ENCODE results near the gene CD47.

The CD47 gene

DNA sequence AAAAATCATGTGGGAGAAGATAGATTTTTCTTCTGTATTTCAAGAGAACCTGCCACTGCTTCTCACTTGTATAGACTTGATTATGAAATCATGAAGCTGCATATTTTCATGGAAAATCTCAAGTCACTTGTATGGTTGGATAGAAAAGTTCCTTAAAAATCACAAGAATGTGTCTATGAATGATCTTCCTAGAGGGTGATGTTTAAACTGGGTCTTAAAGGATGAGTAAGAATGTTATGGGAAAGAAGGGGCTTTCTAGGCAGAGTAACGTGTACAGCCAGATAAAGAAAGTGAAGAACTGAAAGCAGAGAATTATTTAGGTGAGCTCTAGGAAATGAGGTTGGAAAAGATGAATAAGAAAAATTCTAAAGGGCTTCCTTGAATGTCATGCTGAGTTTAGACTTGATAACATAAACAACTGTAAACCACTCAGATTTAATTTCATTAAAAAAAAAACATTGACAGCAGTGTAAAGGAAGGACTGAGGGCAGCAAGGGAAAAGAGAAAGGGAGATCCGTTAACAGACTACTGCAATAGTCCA, 5.0 kb downstream of the CD47 start:
- H3K4me3 ChIP-seq (ENCODE audit: low read length), result no peak overlapping the region
- peaks cover 77% of the 10 kb centered on the region for H4K20me1 ChIP-seq (ENCODE audit: insufficient read depth, low read length)
- no peaks in the 10 kb centered on the region for H3K27me3 ChIP-seq (ENCODE audit: low read depth, low read length)
- no peak overlapping the region for H3K4me2 ChIP-seq (ENCODE audit: low read length)
- peaks cover 17% of the 10 kb centered on the region for H3K4me1 ChIP-seq (ENCODE audit: low read length)
- peaks cover 98% of the 10 kb centered on the region for H3K79me2 ChIP-seq (ENCODE audit: low read length)
- H3K27ac ChIP-seq (ENCODE audit: low read length), result no peak overlapping the region
- peaks cover 28% of the 10 kb centered on the region for H3K36me3 ChIP-seq (replicated peaks; ENCODE audit: low read depth, low read length)
- no peak for TF ChIP-seq EZH2phosphoT487 (IDR thresholded peaks at IDR 0.05; ENCODE audit: low read depth)
- TF ChIP-seq, protein P1, sequence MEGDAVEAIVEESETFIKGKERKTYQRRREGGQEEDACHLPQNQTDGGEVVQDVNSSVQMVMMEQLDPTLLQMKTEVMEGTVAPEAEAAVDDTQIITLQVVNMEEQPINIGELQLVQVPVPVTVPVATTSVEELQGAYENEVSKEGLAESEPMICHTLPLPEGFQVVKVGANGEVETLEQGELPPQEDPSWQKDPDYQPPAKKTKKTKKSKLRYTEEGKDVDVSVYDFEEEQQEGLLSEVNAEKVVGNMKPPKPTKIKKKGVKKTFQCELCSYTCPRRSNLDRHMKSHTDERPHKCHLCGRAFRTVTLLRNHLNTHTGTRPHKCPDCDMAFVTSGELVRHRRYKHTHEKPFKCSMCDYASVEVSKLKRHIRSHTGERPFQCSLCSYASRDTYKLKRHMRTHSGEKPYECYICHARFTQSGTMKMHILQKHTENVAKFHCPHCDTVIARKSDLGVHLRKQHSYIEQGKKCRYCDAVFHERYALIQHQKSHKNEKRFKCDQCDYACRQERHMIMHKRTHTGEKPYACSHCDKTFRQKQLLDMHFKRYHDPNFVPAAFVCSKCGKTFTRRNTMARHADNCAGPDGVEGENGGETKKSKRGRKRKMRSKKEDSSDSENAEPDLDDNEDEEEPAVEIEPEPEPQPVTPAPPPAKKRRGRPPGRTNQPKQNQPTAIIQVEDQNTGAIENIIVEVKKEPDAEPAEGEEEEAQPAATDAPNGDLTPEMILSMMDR (IDR thresholded peaks at IDR 0.05; ENCODE audit: low read depth, low read length), result no peak
- H2AFZ ChIP-seq (ENCODE audit: low read depth, low read length), result no peak overlapping the region
- H3K9me3 ChIP-seq (ENCODE audit: insufficient read depth, low read length), result no peaks in the 10 kb centered on the region
- no peak overlapping the region for H3K9ac ChIP-seq (ENCODE audit: low read length)

DNA sequence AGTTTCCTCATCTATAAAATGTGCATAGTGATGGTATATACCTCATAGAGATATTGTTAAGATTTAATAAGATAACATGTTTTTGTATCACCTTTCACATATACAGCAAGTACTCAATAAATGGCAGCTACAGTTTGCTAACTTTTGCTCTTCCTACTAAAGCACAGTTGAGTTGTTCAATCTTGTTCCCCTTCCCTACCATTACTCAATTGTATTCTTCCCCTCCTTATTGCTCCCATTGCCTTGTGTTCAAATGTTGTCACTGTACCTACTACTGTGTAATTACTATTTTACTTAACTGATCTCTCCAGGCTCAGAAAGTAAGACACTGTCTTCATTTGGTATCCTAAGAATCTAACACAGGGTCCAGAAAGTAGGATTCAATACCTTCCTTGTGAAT, 5.5 kb downstream of the CD47 start:
- no peaks in the 10 kb centered on the region for H3K27me3 ChIP-seq (ENCODE audit: low read depth, low read length)
- H2AFZ ChIP-seq (ENCODE audit: low read depth, low read length), result no peak overlapping the region
- H3K9ac ChIP-seq (ENCODE audit: low read length), result no peak overlapping the region
- peaks cover 17% of the 10 kb centered on the region for H3K4me1 ChIP-seq (ENCODE audit: low read length)
- no peaks in the 10 kb centered on the region for H3K9me3 ChIP-seq (ENCODE audit: insufficient read depth, low read length)
- no peak overlapping the region for H3K4me2 ChIP-seq (ENCODE audit: low read length)
- no peak overlapping the region for H3K4me3 ChIP-seq (ENCODE audit: low read length)
- H3K36me3 ChIP-seq (replicated peaks; ENCODE audit: low read depth, low read length), result peaks cover 28% of the 10 kb centered on the region
- peaks cover 82% of the 10 kb centered on the region for H4K20me1 ChIP-seq (ENCODE audit: insufficient read depth, low read length)
- no peak overlapping the region for H3K27ac ChIP-seq (ENCODE audit: low read length)
- peaks cover 97% of the 10 kb centered on the region for H3K79me2 ChIP-seq (ENCODE audit: low read length)
- TF ChIP-seq EZH2phosphoT487 (IDR thresholded peaks at IDR 0.05; ENCODE audit: low read depth), result no peak
- TF ChIP-seq, protein P1 (IDR thresholded peaks at IDR 0.05; ENCODE audit: low read depth, low read length), result no peak

DNA sequence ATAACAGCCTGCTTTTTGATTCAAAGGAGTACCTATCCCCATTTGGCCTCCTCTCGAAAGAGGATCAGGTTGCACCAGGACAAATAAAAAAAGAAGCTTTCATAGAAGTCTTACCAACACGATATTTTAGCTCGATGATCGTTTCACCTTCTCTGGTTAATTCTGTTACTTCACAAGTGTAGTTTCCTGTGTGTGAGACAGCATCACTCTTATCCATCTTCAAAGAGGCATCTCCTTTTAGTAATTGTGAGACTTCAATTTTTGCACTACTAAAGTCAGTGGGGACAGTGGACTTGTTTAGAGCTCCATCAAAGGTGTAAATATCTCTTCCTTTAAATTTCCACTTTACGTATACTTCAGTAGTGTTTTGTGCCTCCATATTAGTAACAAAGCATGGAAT, 11.0 kb downstream of the CD47 start:
- Histone ChIP-seq H3K36me3 (replicated peaks; ENCODE audit: low read depth, low read length) (peaks cover 38% of the 10 kb centered on the region), H4K20me1 (ENCODE audit: insufficient read depth, low read length) (peaks cover 90% of the 10 kb centered on the region), H2AFZ (ENCODE audit: low read depth, low read length) (no peak overlapping the region), H3K4me1 (ENCODE audit: low read length) (no peaks in the 10 kb centered on the region), H3K4me2 (ENCODE audit: low read length) (no peak overlapping the region), H3K9ac (ENCODE audit: low read length) (no peak overlapping the region), H3K79me2 (ENCODE audit: low read length) (peaks cover 69% of the 10 kb centered on the region), H3K9me3 (ENCODE audit: insufficient read depth, low read length) (no peaks in the 10 kb centered on the region), H3K27me3 (ENCODE audit: low read depth, low read length) (no peaks in the 10 kb centered on the region), H3K27ac (ENCODE audit: low read length) (no peak overlapping the region), H3K4me3 (ENCODE audit: low read length) (no peak overlapping the region)
- TF ChIP-seq EZH2phosphoT487 (IDR thresholded peaks at IDR 0.05; ENCODE audit: low read depth), result no peak
- TF ChIP-seq, protein P1 (IDR thresholded peaks at IDR 0.05; ENCODE audit: low read depth, low read length), result no peak

DNA sequence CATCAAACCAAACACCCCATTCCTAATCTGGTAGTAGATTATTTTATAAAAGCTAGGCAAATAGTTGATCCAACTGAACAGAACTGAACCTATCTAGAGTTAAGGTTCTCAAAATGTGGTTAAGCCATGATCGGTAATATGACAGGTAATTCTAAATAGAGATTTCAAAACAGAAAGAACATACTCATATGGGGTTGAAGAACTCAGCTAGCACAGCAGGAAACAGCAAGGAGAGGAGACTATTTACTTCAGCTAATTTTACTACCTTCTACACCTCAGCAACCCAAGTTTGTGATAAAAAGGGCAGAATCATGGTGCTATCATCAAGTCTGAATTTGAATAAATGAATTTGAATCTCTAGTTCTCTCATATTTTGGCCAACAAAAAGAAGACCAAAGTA, 11.8 kb downstream of the CD47 start:
- no peak overlapping the region for H3K27ac ChIP-seq (ENCODE audit: low read length)
- H3K79me2 ChIP-seq (ENCODE audit: low read length), result peaks cover 63% of the 10 kb centered on the region
- TF ChIP-seq, protein P1 (IDR thresholded peaks at IDR 0.05; ENCODE audit: low read depth, low read length), result no peak
- TF ChIP-seq EZH2phosphoT487 (IDR thresholded peaks at IDR 0.05; ENCODE audit: low read depth), result no peak
- H3K4me3 ChIP-seq (ENCODE audit: low read length), result no peak overlapping the region
- peaks cover 40% of the 10 kb centered on the region for H3K36me3 ChIP-seq (replicated peaks; ENCODE audit: low read depth, low read length)
- H4K20me1 ChIP-seq (ENCODE audit: insufficient read depth, low read length), result peaks cover 83% of the 10 kb centered on the region
- no peaks in the 10 kb centered on the region for H3K27me3 ChIP-seq (ENCODE audit: low read depth, low read length)
- H3K9ac ChIP-seq (ENCODE audit: low read length), result no peak overlapping the region
- H3K4me2 ChIP-seq (ENCODE audit: low read length), result no peak overlapping the region
- no peak overlapping the region for H2AFZ ChIP-seq (ENCODE audit: low read depth, low read length)
- H3K9me3 ChIP-seq (ENCODE audit: insufficient read depth, low read length), result no peaks in the 10 kb centered on the region
- no peaks in the 10 kb centered on the region for H3K4me1 ChIP-seq (ENCODE audit: low read length)

Data from OCI-LY3 (cell line).